Thoracic aorta (tissue), 2 donors: ENCODE results near the gene ROBO1. TPM values are rescaled to one million over a fixed set of nuclear protein-coding genes. Genes with fewer than 3 reads are reported as not detected.
"Not testable (repeated sequence)": the region's sequence is repeated elsewhere in the genome, so short reads cannot be mapped to it uniquely, and the experiment has no call there.

Experiments used
- ATAC-seq: fragments of 150-250 bp; one replicate; pipeline ENCODE4 v1.8.0; 2017; ENCODE audit warnings: low read depth; ENCODE audit not compliant: insufficient number of reproducible peaks, low FRiP score
- DNase-seq: peaks from one replicate; pipeline ENCODE4 v3.0.0-alpha.2; 2020; ENCODE audit warnings: low spot score
- H3K27ac ChIP-seq, 2 donors: fragments of 200-600 bp; sonication (generic); 1 replicate in 1 of 2; 2 replicates in 1 of 2; pipeline ENCODE4 v1.5.1; 2016; ENCODE audit warnings: mild to moderate bottlenecking in 2 of 2, moderate library complexity in 2 of 2
- H3K27me3 ChIP-seq: fragments of 200-600 bp; sonication (generic); replicated peaks from 2 replicates; pipeline ENCODE4 v1.6.0; 2016; ENCODE audit warnings: mild to moderate bottlenecking; ENCODE audit not compliant: insufficient read depth
- H3K36me3 ChIP-seq: fragments of 200-600 bp; sonication (generic); one replicate; pipeline ENCODE4 v1.5.1; 2016
- H3K4me1 ChIP-seq, 2 donors: fragments of 200-600 bp; sonication (generic); 1 replicate in 1 of 2; 2 replicates in 1 of 2; pipeline versions ENCODE4 v1.5.1 to v1.6.0; 2016; ENCODE audit warnings: low read depth in 2 of 2, mild to moderate bottlenecking in 1 of 2; ENCODE audit not compliant: control insufficient read depth in 1 of 2
- H3K4me3 ChIP-seq: fragments of 200-600 bp; sonication (generic); 2 replicates; pipeline ENCODE4 v1.5.1; 2016; ENCODE audit warnings: mild to moderate bottlenecking
- H3K9me3 ChIP-seq: fragments of 200-600 bp; sonication (generic); 2 replicates; pipeline ENCODE4 v1.5.1; 2016
- CTCF ChIP-seq: fragments of 200-600 bp; sonication (generic); IDR thresholded peaks from one replicate; pipeline ENCODE4 v1.5.1; 2019; ENCODE audit warnings: antibody characterized with exemption
- total RNA-seq, 2 donors: library from RNA; depleted of rRNA; stranded (reverse); fragments of >200 nt; gene quantifications; one replicate each; pipeline versions ENCODE4 v1.1.0 to v1.2.3, GENCODE V29; 2016

ROBO1 gene
- total RNA-seq, 2 donors from 2014 or later: 13.3 to 24.4 TPM

GRCh38 chr3:79337798-79338197 lies 430.0 kb downstream of the ROBO1 start:
- H3K9me3 ChIP-seq: no peaks in the 10 kb centered on the region
- H3K36me3 ChIP-seq: no peaks in the 10 kb centered on the region
- ATAC-seq (no peak), DNase-seq (no peak)
- no peak overlapping the region for H3K4me3 ChIP-seq
- H3K27ac ChIP-seq: no peak overlapping the region
- H3K4me1 ChIP-seq: no peaks in the 10 kb centered on the region
- H3K27me3 ChIP-seq: no peaks in the 10 kb centered on the region
- TF ChIP-seq CTCF: no peak

DNA sequence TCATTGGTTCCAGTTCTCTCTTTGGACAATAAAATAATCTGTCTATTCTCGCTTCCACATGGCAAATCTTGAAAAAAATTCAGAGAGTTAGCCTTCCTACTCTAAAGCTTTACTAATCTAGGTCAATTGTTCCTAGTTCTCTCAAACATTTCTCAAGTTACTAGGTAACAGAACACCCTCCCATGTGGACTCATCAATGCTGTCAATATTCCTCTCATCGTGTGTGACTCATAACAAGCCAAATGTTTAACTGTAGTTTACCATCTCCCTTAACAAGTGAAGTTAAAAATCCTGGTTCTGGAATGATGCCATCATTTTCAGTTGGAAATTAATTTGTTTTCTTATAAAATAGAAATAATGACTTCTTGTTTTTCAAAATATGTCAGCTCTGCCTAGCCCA lies 438.6 kb downstream of the ROBO1 start:
- TF ChIP-seq CTCF: no peak
- no peaks in the 10 kb centered on the region for H3K27me3 ChIP-seq
- H3K4me1 ChIP-seq: no peaks in the 10 kb centered on the region
- no peaks in the 10 kb centered on the region for H3K9me3 ChIP-seq
- no peaks in the 10 kb centered on the region for H3K36me3 ChIP-seq
- no peak overlapping the region for H3K27ac ChIP-seq
- no peak overlapping the region for H3K4me3 ChIP-seq
- ATAC-seq (no peak), DNase-seq (no peak)

DNA sequence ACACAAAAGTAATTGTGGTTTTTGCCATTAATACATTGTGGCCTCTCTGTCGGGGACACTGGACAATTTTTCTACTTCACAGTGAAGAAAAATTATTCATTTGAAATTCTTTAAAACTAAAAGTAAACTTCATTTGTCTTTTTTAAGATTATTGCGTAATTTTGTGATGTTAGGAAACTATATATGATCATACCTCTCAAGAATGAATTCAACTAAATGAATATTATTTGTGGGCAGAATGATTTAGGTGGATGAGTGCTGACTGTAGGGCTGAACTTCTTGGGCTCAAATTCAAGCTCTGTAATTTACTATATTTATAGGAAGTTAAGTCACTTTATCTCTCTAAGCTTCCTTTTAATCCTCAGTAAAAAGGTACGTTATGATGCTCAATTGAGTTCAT lies 441.2 kb downstream of the ROBO1 start:
- Histone ChIP-seq H3K36me3 (no peaks in the 10 kb centered on the region), H3K4me1 (no peaks in the 10 kb centered on the region), H3K9me3 (no peaks in the 10 kb centered on the region), H3K27me3 (no peaks in the 10 kb centered on the region), H3K4me3 (no peak overlapping the region), H3K27ac (no peak overlapping the region)
- DNase-seq: no peak
- no peak for ATAC-seq
- TF ChIP-seq CTCF: no peak

DNA sequence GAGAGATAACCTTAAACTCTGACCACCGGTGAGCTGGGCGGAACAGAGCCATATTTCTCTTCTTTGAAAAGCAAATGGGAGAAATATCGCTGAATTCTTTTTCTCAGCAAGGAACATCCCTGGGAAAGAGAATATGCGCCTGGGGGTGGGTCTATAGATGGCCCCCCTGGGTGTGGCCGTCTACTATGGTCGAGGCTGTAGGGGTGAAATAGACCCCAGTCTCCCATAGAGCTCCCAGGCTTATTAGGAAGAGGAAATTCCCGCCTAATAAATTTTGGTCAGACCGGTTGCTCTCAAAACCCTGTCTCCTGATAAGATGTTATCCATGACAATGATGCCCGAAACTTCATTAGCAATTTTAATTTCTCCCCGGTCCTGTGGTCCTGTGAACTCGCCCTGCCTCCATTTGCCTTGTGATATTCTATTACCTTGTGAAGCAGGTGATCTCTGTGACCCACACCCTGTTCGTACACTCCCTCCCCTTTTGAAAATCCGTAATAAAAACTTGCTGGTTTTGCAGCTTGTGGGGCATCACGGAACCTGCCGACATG lies 441.9 kb downstream of the ROBO1 start:
- H3K27me3 ChIP-seq, H3K27ac ChIP-seq, ATAC-seq, H3K4me1 ChIP-seq, H3K36me3 ChIP-seq, DNase-seq, H3K4me3 ChIP-seq, H3K9me3 ChIP-seq: not testable (repeated sequence)

GRCh38 chr3:79317551-79318518 lies 450.0 kb downstream of the ROBO1 start:
- no peaks in the 10 kb centered on the region for H3K27me3 ChIP-seq
- no peak for DNase-seq
- no peak for ATAC-seq

More at GRCh38 chr3:79317551-79318518, 450.0 kb downstream of the ROBO1 start:
- Histone ChIP-seq H3K36me3 (no peaks in the 10 kb centered on the region), H3K4me1 (no peaks in the 10 kb centered on the region), H3K27ac (no peak overlapping the region), H3K4me3 (no peak overlapping the region), H3K9me3 (no peaks in the 10 kb centered on the region)
- no peak for TF ChIP-seq CTCF
